H1 (cell line): Measurements from ENCODE around the gene CEP85. TPM values are rescaled to one million over a fixed set of nuclear protein-coding genes. Genes with fewer than 3 reads are reported as not detected.

ENCODE experiments used
- BRCA1 ChIP-seq: IDR thresholded peaks from 2 replicates; pipeline ENCODE4 v1.6.1; 2012; ENCODE audit warnings: low read depth, low read length, improper control_type of control experiment
- KDM1A ChIP-seq: fragments of 200-600, 300-600 bp; sonication (generic); IDR thresholded peaks from 2 replicates; pipeline ENCODE4 v1.7.1; 2016; ENCODE audit warnings: mild to moderate bottlenecking, low read length, borderline replicate concordance
- polyA plus RNA-seq, 7 experiments: library from polyadenylated mRNA; depleted of rRNA in 3 of 7; stranded (reverse) in 5 of 7; unstranded in 2 of 7; fragments of >200 nt in 5 of 7; fragments of 200-250 nt in 2 of 7; gene quantifications; 1 replicate in 5 of 7; 2 replicates in 1 of 7; 4 replicates in 1 of 7; pipeline versions ENCODE4 v1.2.1 to v1.2.3, GENCODE V29; 2011 to 2013; ENCODE audit warnings: missing spikeins in 2 of 7, mixed read lengths in 2 of 7
- total RNA-seq: library from RNA; stranded (reverse); fragmentation: NEBNext Ultra II Directional; extraction: Animal tissue kit (Norgen Biotek cat#: 25700); gene quantifications from 2 replicates; pipeline ENCODE4 v1.2.1, GENCODE V29; 2021

CEP85 gene
- total and polyA plus RNA-seq, 2 of the 8 experiments (the other 6 are each of a cell fraction or from before 2014, with no cell fraction given), result 40.4 to 43.7 TPM

DNA sequence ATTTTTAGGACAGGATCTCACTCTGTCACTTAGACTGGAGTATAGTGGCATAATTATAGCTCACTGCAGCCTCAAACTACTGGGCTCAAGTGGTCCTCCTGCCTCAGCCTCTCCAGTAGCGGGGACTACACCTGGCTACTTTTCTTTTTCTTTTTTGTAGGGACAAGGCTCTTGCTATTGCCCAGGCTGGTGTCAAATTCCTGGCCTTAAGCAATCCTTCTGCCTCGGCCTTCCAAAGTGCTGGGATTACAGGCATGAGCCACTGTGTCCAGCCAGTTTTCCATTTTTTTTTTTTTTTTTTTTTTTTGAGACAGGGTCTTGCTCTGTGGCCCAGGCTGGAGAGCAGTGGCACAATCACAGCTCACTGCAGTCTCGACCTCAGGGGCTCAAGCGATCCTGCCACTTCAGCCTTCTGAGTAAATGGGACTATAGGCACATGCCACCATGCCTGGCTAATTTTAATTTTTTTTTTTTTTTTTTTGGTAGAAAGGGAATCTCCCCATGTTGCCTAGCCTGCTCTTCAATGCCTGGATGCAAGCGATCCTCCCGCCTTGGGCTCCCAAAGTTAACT lies 20.6 kb upstream of the CEP85 start (continued):
- TF ChIP-seq KDM1A (no peak), BRCA1 (no peak)
